Large intestine (tissue), 12 donors: ENCODE data around the gene CFAP74. TPM values are rescaled to one million over a fixed set of nuclear protein-coding genes. Genes with fewer than 3 reads are reported as not detected.

Experiments used
- DNase-seq, 2 donors: peaks; one replicate each; pipeline versions ENCODE4 v3.0.0 to v3.0.0-alpha.2; 2013
- H3K27ac ChIP-seq: one replicate; pipeline ENCODE4 v1.5.1; 2013; ENCODE audit warnings: low read length
- H3K27me3 ChIP-seq: 2 replicates; pipeline ENCODE4 v1.6.1; 2013; ENCODE audit warnings: low read length; ENCODE audit not compliant: control insufficient read depth, insufficient read depth
- H3K36me3 ChIP-seq: 2 replicates; pipeline ENCODE4 v1.6.1; 2013; ENCODE audit warnings: low read length; ENCODE audit not compliant: control insufficient read depth, insufficient read depth
- H3K4me1 ChIP-seq: one replicate; pipeline ENCODE4 v1.6.1; 2013; ENCODE audit warnings: low read length; ENCODE audit not compliant: control insufficient read depth, insufficient read depth
- H3K4me3 ChIP-seq: one replicate; pipeline ENCODE4 v1.5.1; 2013; ENCODE audit warnings: low read length
- H3K9me3 ChIP-seq: one replicate; pipeline ENCODE4 v1.6.1; 2013; ENCODE audit warnings: mild to moderate bottlenecking, low read depth, low read length, moderate library complexity; ENCODE audit not compliant: control insufficient read depth
- WGBS: methylation state at CpG from one replicate; pipeline ENCODE4 v1.1.5; 2013; ENCODE audit warnings: low lambda C conversion rate; ENCODE audit not compliant: insufficient coverage; 5-methylcytosine and 5-hydroxymethylcytosine counted together
- long read RNA-seq, 11 donors: transcript quantifications; one replicate each; lab custom pipeline, GENCODE V29; 2026
- polyA plus RNA-seq: library from polyadenylated mRNA; unstranded; fragments of 120-200 nt; gene quantifications from one replicate; pipeline ENCODE4 v1.2.1, GENCODE V29; 2013

Gene CFAP74
- polyA plus RNA-seq, result 1.4 TPM
- long read RNA-seq, donor 1, result 0 reads
- long read RNA-seq, donor 2, result 0 reads
- long read RNA-seq, donor 3, result 0 reads
- long read RNA-seq, donor 4, result 0 reads
- long read RNA-seq, donor 5, result 0 reads
- long read RNA-seq, donor 6, result 0 reads
- long read RNA-seq, donor 7, result 0 reads
- long read RNA-seq, donor 8, result 0 reads
- long read RNA-seq, donor 9, result 0 reads
- long read RNA-seq, donor 10, result 0 reads
- long read RNA-seq, donor 11, result 0 reads

GRCh38 chr1:2003541-2004131, at the start of gene CFAP74:
Gene CFAP74, minus strand, starts transcription at chr1:2003786. Its CDS starts 12,830 bp downstream, at chr1:1990956.
- H3K27me3 ChIP-seq, result peaks cover 35% of the 10 kb centered on the region
- H3K4me3 ChIP-seq, result no peak within 1 kb of the TSS
- WGBS, result no CpG with 5 or more reads among the region's 49 CpGs
- peaks cover 3% of the 10 kb centered on the region for H3K4me1 ChIP-seq
- H3K36me3 ChIP-seq, result no peaks in the 10 kb centered on the region
- DNase-seq, result peak in 1 of 2 donors; percentile 46
- peaks cover 3% of the 10 kb centered on the region for H3K9me3 ChIP-seq
- no peak within 1 kb of the TSS for H3K27ac ChIP-seq

- Histone ChIP-seq H3K9me3 (no peaks in the 10 kb centered on the region), H3K4me3 (no peak overlapping the region), H3K27me3 (peaks cover 19% of the 10 kb centered on the region), H3K4me1 (peaks cover 37% of the 10 kb centered on the region), H3K36me3 (peaks cover 19% of the 10 kb centered on the region), H3K27ac (peak overlapping the region; percentile 81)
- no CpG with 5 or more reads among the region's 17 CpGs for WGBS
- DNase-seq, result no peak
Measured at GRCh38 chr1:2053217-2053616, 49.6 kb upstream of the CFAP74 start.

GRCh38 chr1:2052756-2053155, 49.2 kb upstream of the CFAP74 start:
- Histone ChIP-seq H3K4me3 (peak overlapping the region; percentile 79), H3K27ac (peak overlapping the region; percentile 81)

GRCh38 chr1:2052054-2052679, 48.6 kb upstream of the CFAP74 start:
- peaks cover 48% of the 10 kb centered on the region for H3K4me1 ChIP-seq
- H3K27ac ChIP-seq, result peak overlapping the region; percentile 81
- H3K4me3 ChIP-seq, result peak overlapping the region; percentile 79
- peaks cover 19% of the 10 kb centered on the region for H3K27me3 ChIP-seq
- peaks cover 15% of the 10 kb centered on the region for H3K36me3 ChIP-seq
- no peaks in the 10 kb centered on the region for H3K9me3 ChIP-seq
- DNase-seq, result peak in 1 of 2 donors; percentile 48
- 0% methylated on average over 1 of the region's 16 CpGs for WGBS

More at GRCh38 chr1:2052756-2053155, 49.2 kb upstream of the CFAP74 start:
- DNase-seq, result no peak
- Histone ChIP-seq H3K4me1 (peaks cover 42% of the 10 kb centered on the region), H3K27me3 (peaks cover 19% of the 10 kb centered on the region), H3K36me3 (peaks cover 19% of the 10 kb centered on the region), H3K9me3 (no peaks in the 10 kb centered on the region)
- no CpG with 5 or more reads among the region's 10 CpGs for WGBS

- H3K27ac ChIP-seq, result peak overlapping the region; percentile 81
- DNase-seq, result peak in 1 of 2 donors; percentile 23
Measured at GRCh38 chr1:2050793-2051682, 47.5 kb upstream of the CFAP74 start.

GRCh38 chr1:2050461-2050792, 46.8 kb upstream of the CFAP74 start:
- no CpG with 5 or more reads among the region's 51 CpGs for WGBS
- H3K27ac ChIP-seq, result peak overlapping the region; percentile 81
- peaks cover 19% of the 10 kb centered on the region for H3K27me3 ChIP-seq
- DNase-seq, result no peak
- no peaks in the 10 kb centered on the region for H3K9me3 ChIP-seq
- H3K36me3 ChIP-seq, result peaks cover 1% of the 10 kb centered on the region
- H3K4me1 ChIP-seq, result peaks cover 55% of the 10 kb centered on the region
- H3K4me3 ChIP-seq, result peak overlapping the region; percentile 79

More at GRCh38 chr1:2050793-2051682, 47.5 kb upstream of the CFAP74 start:
- peaks cover 53% of the 10 kb centered on the region for H3K4me1 ChIP-seq
- no peaks in the 10 kb centered on the region for H3K9me3 ChIP-seq
- peaks cover 19% of the 10 kb centered on the region for H3K27me3 ChIP-seq
- H3K36me3 ChIP-seq, result peaks cover 8% of the 10 kb centered on the region
- no CpG with 5 or more reads among the region's 84 CpGs for WGBS
- H3K4me3 ChIP-seq, result peak overlapping the region; percentile 79

GRCh38 chr1:2049718-2050431, 46.3 kb upstream of the CFAP74 start, which contains the start of gene PRKCZ:
Gene PRKCZ, plus strand, starts transcription at chr1:2050411. Its CDS starts 220 bp downstream, at chr1:2050631.
- peak; percentile 91 to 97 for DNase-seq
- H3K27ac ChIP-seq, result peak within 1 kb of the TSS; percentile 99
- H3K4me1 ChIP-seq, result peaks cover 60% of the 10 kb centered on the region
- H3K27me3 ChIP-seq, result peaks cover 19% of the 10 kb centered on the region
- H3K4me3 ChIP-seq, result peak within 1 kb of the TSS; percentile 79
- no peaks in the 10 kb centered on the region for H3K9me3 ChIP-seq
- no peaks in the 10 kb centered on the region for H3K36me3 ChIP-seq
- no CpG with 5 or more reads among the region's 83 CpGs for WGBS

- no peaks in the 10 kb centered on the region for H3K36me3 ChIP-seq
- H3K9me3 ChIP-seq, result no peaks in the 10 kb centered on the region
- DNase-seq, result peak in 1 of 2 donors; percentile 61
- 63% methylated on average over 1 of the region's 14 CpGs for WGBS
- peaks cover 19% of the 10 kb centered on the region for H3K27me3 ChIP-seq
- H3K27ac ChIP-seq, result peak overlapping the region; percentile 99
- peak overlapping the region; percentile 76 for H3K4me3 ChIP-seq
- peaks cover 64% of the 10 kb centered on the region for H3K4me1 ChIP-seq
Measured at GRCh38 chr1:2049225-2049717, 45.7 kb upstream of the CFAP74 start.

GRCh38 chr1:2047749-2048729, 44.5 kb upstream of the CFAP74 start:
- no peaks in the 10 kb centered on the region for H3K9me3 ChIP-seq
- WGBS, result no CpG with 5 or more reads among the region's 25 CpGs
- H3K27ac ChIP-seq, result peak overlapping the region; percentile 99
- H3K4me3 ChIP-seq, result no peak overlapping the region
- H3K4me1 ChIP-seq, result peaks cover 61% of the 10 kb centered on the region
- no peaks in the 10 kb centered on the region for H3K36me3 ChIP-seq
- H3K27me3 ChIP-seq, result peaks cover 19% of the 10 kb centered on the region
- DNase-seq, result peak; percentile 61 to 80
